AG08395 (cell line): Measurements from ENCODE around the gene RPS29.
A peak's percentile ranks its signal among the peaks of the same experiment; 100 is the strongest.
"Not testable (repeated sequence)": the region's sequence is repeated elsewhere in the genome, so short reads cannot be mapped to it uniquely, and the experiment has no call there.

Experiments
- DNase-seq: peaks from one replicate; pipeline ENCODE4 v3.0.0; 2012; ENCODE audit warnings: mixed read lengths, low spot score

RPS29 gene

DNA sequence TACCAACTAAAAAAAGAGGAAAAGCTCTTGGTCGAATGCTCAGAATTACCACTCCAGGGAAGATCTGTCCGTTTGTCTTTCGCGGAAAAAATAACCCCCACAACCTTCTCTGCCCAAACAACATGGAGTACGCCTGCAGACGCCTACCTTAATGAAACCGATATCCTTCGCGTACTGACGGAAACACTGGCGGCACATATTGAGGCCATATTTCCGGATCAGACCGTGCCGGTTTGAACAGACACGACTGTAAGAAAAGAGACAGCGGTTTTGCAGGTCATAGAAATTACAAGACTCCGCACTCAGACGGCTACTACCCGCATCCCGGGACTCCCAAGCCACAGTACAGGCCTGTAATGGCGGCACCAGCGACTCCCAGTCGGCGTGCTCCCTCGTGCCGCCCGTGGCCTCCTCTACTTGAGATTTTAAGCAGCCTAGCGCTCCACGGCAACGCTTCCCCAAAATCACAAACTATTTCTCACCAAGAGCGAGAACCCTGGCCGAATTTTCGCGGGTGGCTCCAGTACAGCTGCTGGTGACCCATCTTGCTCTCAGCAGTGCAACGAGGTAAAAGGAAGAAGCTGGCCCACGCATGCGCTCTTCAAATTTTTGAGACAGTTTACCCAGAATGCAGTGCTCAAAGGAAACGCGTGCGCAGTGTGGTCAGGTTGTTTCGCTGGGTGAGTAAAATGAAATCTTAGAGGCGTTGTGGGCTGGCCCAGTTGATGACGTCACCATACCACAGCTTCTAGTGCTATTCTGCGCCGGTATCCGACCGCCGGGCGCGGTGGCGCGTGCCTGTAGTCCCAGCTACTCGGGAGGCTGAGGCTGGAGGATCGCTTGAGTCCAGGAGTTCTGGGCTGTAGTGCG lies at the start of gene RPS29:
RPS29 (minus strand) TSS at position 578 of the 870 bp plus-strand sequence; CDS start at position 544, 34 bp downstream.
- DNase-seq = peak; percentile 98

DNA sequence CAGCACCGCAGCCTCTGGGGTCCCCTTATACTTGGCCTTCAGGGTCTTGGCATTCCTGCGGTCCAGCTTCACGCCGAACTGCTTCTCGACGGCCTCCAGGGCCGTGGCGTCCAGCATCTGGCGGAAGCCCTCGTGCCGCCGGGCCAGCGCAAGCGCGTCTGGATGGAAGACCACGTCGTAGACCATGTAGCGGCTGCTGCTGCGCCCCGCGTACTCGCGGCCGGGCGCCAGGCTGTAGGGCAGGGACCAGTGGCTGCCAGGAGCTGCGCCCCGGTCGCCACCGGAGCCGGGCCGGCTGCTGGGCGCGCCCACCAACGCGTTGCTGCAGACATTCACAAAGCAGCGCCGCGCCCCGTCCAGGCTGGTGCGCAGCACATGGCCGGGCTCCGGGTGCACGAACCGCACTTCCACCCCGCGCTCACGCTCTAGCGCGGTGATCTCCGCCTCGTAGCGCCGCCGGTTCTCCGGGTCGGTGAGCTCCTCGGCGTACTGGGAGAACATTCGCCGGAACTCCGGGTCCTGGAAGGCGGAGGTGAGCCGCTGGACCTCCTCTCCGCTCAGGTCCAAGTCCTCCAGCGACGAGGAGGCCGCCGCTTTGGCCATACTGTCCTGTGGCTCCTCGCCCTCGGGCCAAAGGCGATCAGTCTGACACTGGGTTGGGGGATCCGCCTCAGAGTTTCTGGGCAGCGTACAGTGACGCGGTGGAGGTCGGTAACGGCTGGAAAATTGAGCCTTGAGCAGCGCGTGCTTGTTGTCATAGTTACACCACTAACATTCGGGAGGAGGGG lies 48.6 kb upstream of the RPS29 start, which contains the start of gene DNAAF2:
DNAAF2 (minus strand) TSS at position 698 of the 788 bp plus-strand sequence; CDS start at position 603, 95 bp downstream.
- DNase-seq = peak; percentile 66

DNA sequence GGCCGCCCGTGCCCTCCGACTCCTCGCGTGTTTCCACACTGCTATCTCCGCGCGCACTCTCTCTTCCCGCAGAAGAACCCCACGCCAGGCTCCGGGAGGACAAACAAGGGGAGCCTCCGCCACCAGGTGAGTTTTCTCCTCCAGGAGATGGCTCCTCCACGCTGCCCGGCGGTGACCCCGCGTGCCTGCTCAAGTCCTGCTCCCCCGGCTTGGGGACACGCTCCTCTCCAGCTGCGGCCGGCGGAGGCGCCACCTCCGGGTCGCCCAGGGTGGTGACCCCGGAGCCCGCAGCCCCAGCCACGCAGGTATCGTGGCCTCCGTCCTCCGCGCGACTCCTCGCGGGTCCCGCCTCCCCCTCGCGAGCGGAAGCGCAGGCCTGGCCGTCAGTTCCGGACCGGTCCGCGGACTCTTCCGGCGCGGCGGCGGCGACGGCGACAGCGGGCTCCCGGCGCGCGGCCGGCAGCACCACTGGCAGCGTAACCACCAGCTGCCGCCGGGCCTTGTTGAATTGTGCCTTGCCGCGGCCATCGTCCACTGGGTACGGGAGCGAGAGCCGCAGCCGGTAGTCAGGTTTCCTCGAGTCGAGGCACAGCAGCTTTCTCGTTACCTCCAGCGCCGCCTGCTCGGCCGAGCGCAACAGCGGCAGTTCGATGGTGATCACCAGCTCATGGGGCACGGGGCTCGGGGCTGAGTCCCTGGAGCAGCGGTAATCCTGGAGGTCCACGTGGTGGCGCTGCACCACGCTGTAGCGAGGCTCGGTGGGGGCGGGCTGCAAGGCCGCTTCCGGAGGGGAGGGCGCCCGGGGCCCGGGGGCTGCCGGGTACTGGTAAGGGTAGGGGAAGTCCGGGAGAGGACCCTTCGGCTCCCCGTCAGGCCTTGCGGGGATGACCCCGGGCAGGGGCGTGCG lies 47.7 kb upstream of the RPS29 start:
- DNase-seq = peak; percentile 89

DNA sequence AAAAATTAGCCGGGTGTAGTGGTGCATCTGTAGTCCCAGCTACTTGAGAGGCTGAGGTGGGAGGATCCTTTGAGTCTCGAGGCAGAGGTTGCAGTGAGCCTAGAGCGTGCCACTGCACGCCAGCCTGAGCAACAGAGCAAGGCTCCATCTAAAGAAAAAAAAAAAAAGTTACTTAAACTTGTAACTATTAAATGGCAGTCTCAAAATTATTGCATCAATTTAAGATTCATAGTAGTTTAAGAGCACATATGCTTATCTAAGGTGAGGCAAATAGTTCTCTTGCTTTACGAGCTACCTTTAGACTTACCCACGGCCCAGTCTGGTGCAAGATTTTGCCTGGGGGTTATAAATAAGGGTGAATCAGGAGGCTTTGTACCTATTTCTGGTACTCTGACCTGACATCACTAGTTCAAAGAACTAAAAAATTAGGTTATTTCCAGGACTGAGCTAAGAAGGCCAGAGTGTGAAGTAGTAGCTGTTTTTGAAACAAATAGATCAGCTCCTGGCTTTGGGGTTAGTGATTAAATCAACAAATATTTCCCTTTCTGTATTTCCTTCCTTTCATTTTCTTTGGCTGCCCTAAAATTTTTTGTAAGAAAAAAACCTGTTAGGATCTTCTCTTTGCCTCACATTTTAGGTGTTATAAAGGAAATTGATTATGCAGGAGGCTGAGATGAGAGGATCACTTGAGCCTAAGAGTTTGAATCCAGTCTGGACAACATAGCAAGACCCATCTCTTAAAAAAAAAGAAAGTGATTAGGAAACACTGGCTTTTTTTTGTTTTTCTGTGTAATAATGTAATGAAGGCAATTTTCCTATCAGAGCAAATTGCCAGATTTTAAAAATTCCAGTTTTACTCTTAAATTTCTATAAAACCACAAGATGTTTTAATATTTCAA lies 38.0 kb upstream of the RPS29 start:
- DNase-seq = no peak

DNA sequence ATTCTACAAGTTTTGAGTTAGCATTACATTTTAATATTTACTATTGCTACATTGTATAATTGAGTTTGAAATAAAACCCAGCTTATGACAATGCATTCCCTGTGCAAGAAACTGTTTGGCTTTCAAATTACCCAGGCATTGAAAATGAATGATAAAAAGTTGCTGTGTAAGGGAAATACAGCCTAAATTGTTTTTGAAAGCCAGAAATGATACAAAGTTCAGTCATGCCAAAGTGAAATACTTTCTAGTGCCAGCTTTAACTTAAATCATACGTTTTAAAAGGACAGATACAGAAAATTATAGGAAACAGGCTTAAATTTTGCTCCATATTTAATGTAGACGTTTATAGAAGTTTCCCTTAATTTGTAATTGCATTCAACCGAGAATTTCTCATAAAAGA lies 37.2 kb upstream of the RPS29 start:
- DNase-seq = no peak

DNA sequence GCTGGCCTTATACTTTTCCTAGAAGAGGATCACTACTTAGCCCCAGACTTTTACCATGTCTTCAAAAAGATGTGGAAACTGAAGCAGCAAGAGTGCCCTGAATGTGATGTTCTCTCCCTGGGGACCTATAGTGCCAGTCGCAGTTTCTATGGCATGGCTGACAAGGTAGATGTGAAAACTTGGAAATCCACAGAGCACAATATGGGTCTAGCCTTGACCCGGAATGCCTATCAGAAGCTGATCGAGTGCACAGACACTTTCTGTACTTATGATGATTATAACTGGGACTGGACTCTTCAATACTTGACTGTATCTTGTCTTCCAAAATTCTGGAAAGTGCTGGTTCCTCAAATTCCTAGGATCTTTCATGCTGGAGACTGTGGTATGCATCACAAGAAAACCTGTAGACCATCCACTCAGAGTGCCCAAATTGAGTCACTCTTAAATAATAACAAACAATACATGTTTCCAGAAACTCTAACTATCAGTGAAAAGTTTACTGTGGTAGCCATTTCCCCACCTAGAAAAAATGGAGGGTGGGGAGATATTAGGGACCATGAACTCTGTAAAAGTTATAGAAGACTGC lies 35.9 kb upstream of the RPS29 start:
- DNase-seq = no peak

DNA sequence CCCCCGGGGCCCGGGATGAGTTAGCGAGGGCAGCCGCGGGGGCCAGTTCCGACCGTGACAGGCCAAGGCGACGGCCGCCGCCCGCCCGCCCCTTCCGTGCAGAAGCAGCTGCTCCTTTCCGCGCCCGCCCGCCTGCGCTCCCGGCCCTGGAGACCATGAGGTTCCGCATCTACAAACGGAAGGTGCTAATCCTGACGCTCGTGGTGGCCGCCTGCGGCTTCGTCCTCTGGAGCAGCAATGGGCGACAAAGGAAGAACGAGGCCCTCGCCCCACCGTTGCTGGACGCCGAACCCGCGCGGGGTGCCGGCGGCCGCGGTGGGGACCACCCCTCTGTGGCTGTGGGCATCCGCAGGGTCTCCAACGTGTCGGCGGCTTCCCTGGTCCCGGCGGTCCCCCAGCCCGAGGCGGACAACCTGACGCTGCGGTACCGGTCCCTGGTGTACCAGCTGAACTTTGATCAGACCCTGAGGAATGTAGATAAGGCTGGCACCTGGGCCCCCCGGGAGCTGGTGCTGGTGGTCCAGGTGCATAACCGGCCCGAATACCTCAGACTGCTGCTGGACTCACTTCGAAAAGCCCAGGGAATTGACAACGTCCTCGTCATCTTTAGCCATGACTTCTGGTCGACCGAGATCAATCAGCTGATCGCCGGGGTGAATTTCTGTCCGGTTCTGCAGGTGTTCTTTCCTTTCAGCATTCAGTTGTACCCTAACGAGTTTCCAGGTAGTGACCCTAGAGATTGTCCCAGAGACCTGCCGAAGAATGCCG lies 35.1 kb upstream of the RPS29 start:
- DNase-seq = peak; percentile 39

DNA sequence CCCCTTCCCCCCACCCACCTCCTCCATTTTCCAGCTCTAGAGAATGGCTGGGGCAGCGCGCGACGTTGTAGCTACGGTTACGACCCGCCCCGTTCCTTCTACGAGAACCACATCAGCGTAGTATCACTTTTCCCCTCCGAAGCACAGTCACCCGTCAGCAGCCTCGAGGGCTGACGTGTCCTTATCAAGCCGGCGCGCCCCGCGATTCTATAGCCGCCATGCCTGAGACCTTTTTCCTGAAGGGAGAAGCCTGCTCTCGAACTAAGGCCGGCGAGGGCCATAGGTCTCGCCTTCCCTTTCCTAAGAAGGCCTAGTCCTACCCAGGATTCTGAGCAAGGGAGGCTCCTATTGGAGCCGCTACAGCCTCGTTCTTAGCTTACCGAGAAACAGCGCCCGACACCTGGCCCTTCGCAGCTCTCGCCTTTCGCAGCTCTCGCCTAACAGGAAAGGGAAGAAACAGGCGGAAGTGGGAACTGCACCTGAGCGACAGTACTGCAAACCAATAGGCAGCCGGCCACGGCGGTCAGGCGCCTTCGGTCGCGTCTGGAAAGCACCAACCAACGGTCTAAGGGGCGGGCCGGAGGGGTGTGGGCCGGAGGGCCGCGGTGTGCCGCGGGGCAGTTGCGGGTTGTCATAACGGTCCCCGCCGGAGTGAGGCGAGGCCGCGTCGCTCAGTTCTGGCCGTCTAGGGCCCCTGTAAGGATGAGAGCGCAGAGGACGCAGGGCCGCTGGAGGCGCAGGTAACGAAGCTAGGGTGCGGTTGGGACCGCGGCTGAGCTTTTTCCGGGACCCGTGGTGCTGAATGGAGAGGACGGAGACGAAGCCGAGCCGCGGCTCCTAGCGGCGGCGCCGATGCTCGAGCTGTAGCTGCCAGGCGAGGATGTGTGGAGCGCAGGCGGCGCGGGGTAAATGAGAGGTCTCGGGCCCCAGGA lies 34.3 kb upstream of the RPS29 start, which contains the start of the genes MGAT2 and RPL36AL:
MGAT2 (plus strand) TSS at position 618 of the 932 bp plus-strand sequence. CDS start 470 bp downstream, outside the sequence.
RPL36AL (minus strand) TSS at position 445 of the 932 bp plus-strand sequence. CDS start 1,522 bp downstream, outside the sequence.
- peak; percentile 98 for DNase-seq

DNA sequence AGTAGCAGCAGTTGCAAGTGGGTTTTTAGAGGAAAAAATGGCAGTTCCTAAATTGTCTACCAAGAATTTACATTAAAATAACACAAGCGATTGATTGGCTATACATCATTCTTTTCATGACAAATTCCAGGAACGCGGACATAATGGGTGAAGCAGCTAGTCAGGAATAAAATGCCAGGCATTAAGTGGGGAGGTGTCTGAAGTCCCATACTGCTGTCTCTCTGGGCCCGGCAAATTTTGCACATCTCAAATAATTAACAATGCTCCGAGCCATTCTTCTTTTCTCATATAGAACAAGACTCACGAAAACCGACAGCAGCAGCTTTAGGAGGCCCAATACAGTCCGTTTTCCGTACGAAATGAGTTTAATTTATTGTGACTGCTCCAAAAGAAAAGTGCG lies 33.5 kb upstream of the RPS29 start:
- no peak for DNase-seq

DNA sequence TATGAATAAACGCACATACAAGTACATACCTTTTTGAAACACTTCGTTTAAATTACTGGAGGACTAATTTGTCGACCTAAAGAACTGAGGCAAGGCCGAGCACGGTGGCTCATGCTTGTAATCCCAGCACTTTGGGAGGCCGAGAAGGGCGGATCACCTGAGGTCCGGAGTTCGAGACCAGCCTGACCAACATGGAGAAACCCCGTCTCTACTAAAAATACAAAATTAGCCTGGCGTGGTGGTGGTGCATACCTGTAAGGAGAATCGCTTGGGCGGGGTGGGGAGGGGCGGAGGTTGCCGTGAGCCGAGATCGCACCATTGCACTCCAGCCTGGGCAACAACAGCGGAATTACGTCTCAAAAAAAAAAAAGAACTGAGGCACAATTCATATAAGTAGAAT lies 33.1 kb upstream of the RPS29 start:
- not testable (repeated sequence) for DNase-seq

DNA sequence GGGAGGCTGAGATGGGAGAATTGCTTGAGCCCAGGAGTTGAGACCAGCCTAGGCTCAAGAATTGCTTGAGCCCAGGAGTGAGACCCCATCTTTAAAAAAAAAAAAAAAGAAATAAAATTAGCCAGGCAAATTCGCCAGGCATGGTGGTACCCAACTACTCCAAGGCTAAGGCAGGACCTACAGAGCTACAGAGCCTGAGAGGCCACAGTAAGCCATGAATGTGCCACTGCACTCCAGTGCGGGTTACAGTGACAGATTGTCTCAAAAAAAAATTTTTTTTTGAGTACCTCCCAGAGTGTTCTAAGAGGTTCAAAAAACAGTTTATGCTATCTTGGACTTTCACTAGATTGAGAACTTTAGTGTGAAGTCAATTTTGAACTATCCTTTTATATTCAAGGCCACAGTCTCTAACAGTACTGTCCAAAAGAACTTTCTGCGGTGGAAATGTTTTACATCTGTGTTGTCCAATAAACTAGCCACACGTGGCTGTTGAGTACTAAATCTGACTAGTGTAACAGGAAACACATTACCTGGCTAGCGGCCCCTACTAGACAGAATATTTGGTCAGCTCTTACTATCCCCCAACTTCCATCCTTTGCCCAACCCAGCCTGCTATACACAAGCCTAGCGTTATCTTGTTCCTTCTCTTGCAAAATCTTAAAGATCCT lies 31.8 kb upstream of the RPS29 start:
- DNase-seq = no peak

DNA sequence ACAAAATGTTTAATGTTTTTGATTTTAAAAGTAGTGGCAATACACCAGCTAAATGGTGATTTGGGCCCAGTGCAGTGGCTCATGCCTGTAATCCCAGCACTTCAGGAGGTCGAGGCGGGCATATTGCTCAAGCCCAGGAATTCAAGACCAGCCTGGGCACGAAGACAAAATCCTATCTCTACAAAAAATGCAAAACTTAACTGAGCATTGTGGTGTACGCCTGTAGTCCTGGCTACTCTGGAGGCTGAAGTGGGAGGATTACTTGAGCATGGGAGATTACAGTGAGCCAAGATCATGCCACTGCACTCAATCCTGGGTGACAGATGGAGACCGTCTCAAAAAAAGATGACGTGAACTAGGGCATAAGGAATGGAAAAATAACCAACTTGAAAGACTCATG lies 29.6 kb upstream of the RPS29 start:
- DNase-seq = no peak

DNA sequence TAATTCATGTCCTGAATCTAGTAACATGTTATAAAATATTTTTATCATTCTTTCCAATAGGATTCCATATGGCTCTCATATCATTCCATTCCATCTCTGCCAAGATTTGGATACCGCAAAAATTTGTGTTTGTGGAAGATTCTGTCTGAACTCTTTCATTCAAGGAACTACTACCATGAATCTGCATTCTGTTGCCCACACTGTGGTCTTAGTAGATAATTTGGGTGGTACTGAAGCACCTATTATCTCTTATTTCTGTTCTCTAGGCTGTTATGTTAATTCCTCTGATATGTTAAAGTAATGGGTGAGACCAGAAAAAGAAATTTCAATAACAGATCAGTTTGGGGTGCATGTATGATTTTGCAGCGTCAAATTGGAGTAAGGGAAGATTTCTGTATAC lies 28.0 kb upstream of the RPS29 start:
- no peak for DNase-seq

DNA sequence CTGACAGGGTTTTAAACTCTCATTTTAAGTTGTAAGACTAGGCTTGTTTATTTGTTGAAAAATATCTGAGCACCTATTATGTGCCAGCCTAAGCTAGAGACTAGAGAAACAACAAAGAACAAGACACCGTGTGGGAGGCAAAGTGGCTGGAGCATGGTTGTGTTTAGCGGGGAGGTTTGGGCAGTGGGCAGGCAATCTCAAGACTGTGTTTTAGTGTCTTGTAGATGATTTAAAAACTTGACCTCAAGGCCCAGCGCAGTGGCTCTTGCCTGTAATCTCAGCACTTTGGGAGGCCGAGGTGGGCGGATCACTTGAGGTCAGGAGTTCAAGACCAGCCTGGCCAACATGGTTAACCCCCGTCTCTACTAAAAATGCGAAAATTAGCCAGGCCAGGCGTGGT lies 26.5 kb upstream of the RPS29 start:
- DNase-seq = no peak

DNA sequence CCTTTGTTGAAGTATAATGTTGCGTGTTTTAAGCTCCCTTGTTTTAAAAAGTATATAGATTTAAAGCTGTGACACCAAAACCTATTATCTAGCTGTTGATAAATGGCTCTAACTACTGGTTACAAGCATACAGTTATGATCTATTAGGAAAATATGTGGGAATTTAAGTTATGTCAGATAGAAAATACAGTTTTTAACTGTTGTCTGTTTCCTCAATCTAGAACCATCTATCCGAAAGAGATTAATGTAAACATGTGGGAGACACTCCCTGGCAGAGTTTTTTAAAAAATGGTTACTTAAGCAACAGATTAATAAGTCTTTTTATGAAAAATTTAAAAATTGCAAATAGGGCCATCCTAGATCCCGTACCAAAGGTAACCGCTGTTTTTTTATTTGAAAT lies 26.1 kb upstream of the RPS29 start:
- DNase-seq = no peak

DNA sequence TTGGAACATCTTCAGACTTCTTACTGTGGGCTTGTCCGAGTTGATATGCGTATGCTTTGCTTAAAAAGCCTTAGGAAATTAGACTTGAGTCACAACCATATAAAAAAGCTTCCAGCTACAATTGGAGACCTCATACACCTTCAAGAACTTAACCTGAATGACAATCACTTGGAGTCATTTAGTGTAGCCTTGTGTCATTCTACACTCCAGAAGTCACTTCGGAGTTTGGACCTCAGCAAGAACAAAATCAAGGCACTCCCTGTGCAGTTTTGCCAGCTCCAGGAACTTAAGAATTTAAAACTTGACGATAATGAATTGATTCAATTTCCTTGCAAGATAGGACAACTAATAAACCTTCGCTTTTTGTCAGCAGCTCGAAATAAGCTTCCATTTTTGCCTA lies 21.4 kb upstream of the RPS29 start:
- DNase-seq = no peak

DNA sequence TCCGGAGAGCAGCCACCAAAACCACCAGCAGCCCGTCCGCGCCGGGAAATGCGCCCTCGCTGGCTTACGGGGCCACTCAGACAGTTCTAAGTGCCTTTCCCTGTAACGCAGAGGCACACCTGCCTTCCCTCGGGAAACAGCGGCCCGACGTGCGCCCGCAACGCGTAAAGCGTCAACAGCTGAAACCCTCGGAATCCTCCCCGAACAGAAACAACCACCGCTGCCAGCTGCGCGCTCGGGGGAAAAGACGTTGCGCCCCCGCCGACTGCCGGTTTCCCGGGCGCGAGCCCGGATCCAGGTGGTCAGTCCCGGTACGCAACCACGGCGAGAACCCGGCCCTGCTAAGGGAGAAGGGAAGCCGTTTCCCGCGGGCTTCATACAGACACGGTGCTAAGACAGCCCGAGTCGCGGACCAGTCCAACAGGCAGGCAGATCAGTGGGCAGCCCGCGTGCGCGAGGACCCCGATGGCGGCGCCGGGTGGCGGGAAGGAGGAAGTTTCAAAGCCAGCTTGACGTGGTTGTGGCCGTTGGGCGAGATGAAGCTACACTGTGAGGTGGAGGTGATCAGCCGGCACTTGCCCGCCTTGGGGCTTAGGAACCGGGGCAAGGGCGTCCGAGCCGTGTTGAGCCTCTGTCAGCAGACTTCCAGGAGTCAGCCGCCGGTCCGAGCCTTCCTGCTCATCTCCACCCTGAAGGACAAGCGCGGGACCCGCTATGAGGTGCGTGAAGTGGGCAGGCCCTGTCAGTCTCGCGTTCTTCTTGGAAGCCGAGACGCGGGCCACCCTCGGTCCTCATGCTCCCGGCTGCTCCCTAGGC lies 12.5 kb upstream of the RPS29 start, which contains the start of gene LRR1:
LRR1 (plus strand) TSS at position 456 of the 816 bp plus-strand sequence; CDS start at position 537, 81 bp downstream.
- DNase-seq = peak; percentile 84
